Stomach (tissue), 19 donors: ENCODE measurements around the gene PIEZO1. TPM values are rescaled to one million over a fixed set of nuclear protein-coding genes. Genes with fewer than 3 reads are reported as not detected.
A peak's percentile ranks its signal among the peaks of the same experiment; 100 is the strongest.

Experiments
- DNase-seq, 2 donors: peaks; one replicate each; pipeline versions ENCODE4 v3.0.0 to v3.0.0-alpha.2; 2013 to 2019
- H3K27ac ChIP-seq, 5 donors: fragments of 200-600 bp in 4 of 5; sonication (generic) in 4 of 5; one replicate each; pipeline ENCODE4 v1.5.1; 2013 to 2019; ENCODE audit warnings: mild to moderate bottlenecking in 1 of 5, moderate library complexity in 1 of 5
- H3K27me3 ChIP-seq, 3 donors: fragments of 200-600 bp; sonication (generic); one replicate each; pipeline ENCODE4 v1.5.1; 2017 to 2019; ENCODE audit warnings: mixed run types in 1 of 3
- H3K36me3 ChIP-seq, 4 donors: fragments of 200-600 bp; sonication (generic); 1 replicate in 3 of 4; 2 replicates in 1 of 4; pipeline ENCODE4 v1.5.1; 2016 to 2019
- H3K4me1 ChIP-seq, 4 donors: fragments of 200-600 bp; sonication (generic); one replicate each; pipeline ENCODE4 v1.5.1; 2016 to 2019
- H3K4me3 ChIP-seq, 4 donors: fragments of 200-600 bp; sonication (generic) in 3 of 4; one replicate each; pipeline ENCODE4 v1.5.1; 2016 to 2019; ENCODE audit warnings: mild to moderate bottlenecking in 1 of 4
- H3K9me3 ChIP-seq, 4 donors: fragments of 200-600 bp; sonication (generic); one replicate each; pipeline ENCODE4 v1.5.1; 2016 to 2019
- EP300 ChIP-seq: sonication (generic); formaldehyde crosslinking; IDR thresholded peaks from one replicate; pipeline ENCODE4 v1.6.1; 2017; ENCODE audit warnings: antibody characterized with exemption
- POLR2A ChIP-seq, 4 donors: fragments of 450-650 bp; IDR thresholded peaks; one replicate each; pipeline ENCODE4 v1.6.1; 2016; ENCODE audit warnings: antibody characterized with exemption in 4 of 4, control low read depth in 2 of 4, mild to moderate bottlenecking in 1 of 4, moderate library complexity in 1 of 4
- POLR2AphosphoS5 ChIP-seq, 3 donors: sonication (generic); formaldehyde crosslinking; IDR thresholded peaks; one replicate each; pipeline ENCODE4 v1.6.1; 2016; ENCODE audit warnings: antibody characterized with exemption in 3 of 3
- WGBS, 5 donors: extraction: QIAGEN DNeasy Blood & Tissue Kit in 3 of 5; methylation state at CpG; one replicate each; pipeline versions ENCODE4 v1.1.5 to v1.1.7; 2013 to 2018; 5-methylcytosine and 5-hydroxymethylcytosine counted together
- intact Hi-C: fragments of 100-400 bp; cut with DNase I; formaldehyde crosslinking; loops from one replicate; pipeline ENCODE4 v1.15.1; 2023; ENCODE audit warnings: low total_unique reads
- long read RNA-seq, 10 donors: transcript quantifications; one replicate each; lab custom pipeline, GENCODE V29; 2026
- polyA plus RNA-seq, 3 donors: library from polyadenylated mRNA; stranded (reverse); fragments of 200-250 nt; gene quantifications; one replicate each; pipeline ENCODE4 v1.2.3, GENCODE V29; 2013
- total RNA-seq, 5 donors: library from RNA; depleted of rRNA; stranded (reverse); fragments of >200 nt; gene quantifications; one replicate each; pipeline versions ENCODE4 v1.1.0 to v1.2.3, GENCODE V29; 2014 to 2016
- TF ChIP-seq, protein P1 (sequence below), 7 experiments: fragments of 450-650 bp in 4 of 7; fragments of 200-600 bp in 3 of 7; sonication (generic) in 3 of 7; IDR thresholded peaks; one replicate each; pipeline ENCODE4 v1.5.1; 2016 to 2019; ENCODE audit warnings: antibody characterized with exemption in 7 of 7, control low read depth in 2 of 7, mild to moderate bottlenecking in 1 of 7
- donor health status: healthy with polysubstance abuse.
- donor health status: Bipolar disorder and iron deficiency.
- donor health status: healthy.

The PIEZO1 gene, protein sequence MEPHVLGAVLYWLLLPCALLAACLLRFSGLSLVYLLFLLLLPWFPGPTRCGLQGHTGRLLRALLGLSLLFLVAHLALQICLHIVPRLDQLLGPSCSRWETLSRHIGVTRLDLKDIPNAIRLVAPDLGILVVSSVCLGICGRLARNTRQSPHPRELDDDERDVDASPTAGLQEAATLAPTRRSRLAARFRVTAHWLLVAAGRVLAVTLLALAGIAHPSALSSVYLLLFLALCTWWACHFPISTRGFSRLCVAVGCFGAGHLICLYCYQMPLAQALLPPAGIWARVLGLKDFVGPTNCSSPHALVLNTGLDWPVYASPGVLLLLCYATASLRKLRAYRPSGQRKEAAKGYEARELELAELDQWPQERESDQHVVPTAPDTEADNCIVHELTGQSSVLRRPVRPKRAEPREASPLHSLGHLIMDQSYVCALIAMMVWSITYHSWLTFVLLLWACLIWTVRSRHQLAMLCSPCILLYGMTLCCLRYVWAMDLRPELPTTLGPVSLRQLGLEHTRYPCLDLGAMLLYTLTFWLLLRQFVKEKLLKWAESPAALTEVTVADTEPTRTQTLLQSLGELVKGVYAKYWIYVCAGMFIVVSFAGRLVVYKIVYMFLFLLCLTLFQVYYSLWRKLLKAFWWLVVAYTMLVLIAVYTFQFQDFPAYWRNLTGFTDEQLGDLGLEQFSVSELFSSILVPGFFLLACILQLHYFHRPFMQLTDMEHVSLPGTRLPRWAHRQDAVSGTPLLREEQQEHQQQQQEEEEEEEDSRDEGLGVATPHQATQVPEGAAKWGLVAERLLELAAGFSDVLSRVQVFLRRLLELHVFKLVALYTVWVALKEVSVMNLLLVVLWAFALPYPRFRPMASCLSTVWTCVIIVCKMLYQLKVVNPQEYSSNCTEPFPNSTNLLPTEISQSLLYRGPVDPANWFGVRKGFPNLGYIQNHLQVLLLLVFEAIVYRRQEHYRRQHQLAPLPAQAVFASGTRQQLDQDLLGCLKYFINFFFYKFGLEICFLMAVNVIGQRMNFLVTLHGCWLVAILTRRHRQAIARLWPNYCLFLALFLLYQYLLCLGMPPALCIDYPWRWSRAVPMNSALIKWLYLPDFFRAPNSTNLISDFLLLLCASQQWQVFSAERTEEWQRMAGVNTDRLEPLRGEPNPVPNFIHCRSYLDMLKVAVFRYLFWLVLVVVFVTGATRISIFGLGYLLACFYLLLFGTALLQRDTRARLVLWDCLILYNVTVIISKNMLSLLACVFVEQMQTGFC (N-terminal part only)
- 100 to 1,000 TPM in 4 of 5 donors, 10 to 100 TPM in 1; 81.7 to 171 (median 128) TPM for total RNA-seq
- polyA plus RNA-seq: 100 to 1,000 TPM in 1 of 3 donors, 10 to 100 TPM in 2; 43.7 to 153 (median 49.1) TPM
- long read RNA-seq, donor 1, partial matches to known transcripts: 0 of 1 reads
- long read RNA-seq, donor 1, other reads (novel, unspliced or antisense): 0 of 1 reads
- long read RNA-seq, donor 2, full-length matches to known transcripts: 5 of 5 reads
- long read RNA-seq, donor 2, partial matches to known transcripts: 0 of 5 reads
- long read RNA-seq, donor 2, other reads (novel, unspliced or antisense): 0 of 5 reads
- long read RNA-seq, donor 3, partial matches to known transcripts: 0 of 1 reads
- long read RNA-seq, donor 3, other reads (novel, unspliced or antisense): 0 of 1 reads
- long read RNA-seq, donor 4: 0 reads
- long read RNA-seq, donor 5: 0 reads
- long read RNA-seq, donor 6, full-length matches to known transcripts: 3 of 3 reads
- long read RNA-seq, donor 6, partial matches to known transcripts: 0 of 3 reads
- long read RNA-seq, donor 6, other reads (novel, unspliced or antisense): 0 of 3 reads
- long read RNA-seq, donor 7, partial matches to known transcripts: 0 of 4 reads
- long read RNA-seq, donor 7, other reads (novel, unspliced or antisense): 0 of 4 reads
- long read RNA-seq, donor 8, partial matches to known transcripts: 0 of 2 reads
- long read RNA-seq, donor 8, other reads (novel, unspliced or antisense): 0 of 2 reads
- long read RNA-seq, donor 9, partial matches to known transcripts: 0 of 1 reads
- long read RNA-seq, donor 9, other reads (novel, unspliced or antisense): 0 of 1 reads
- long read RNA-seq, donor 10, partial matches to known transcripts: 0 of 3 reads
- long read RNA-seq, donor 10, other reads (novel, unspliced or antisense): 0 of 3 reads

- intact Hi-C loops: loop anchor here (5.0 kb wide), 1 partner anchor 43 kb away; no protein-coding TSS in a partner anchor
- Histone ChIP-seq H3K36me3 (no peaks in the 10 kb centered on the region), H3K27ac (peak within 1 kb of the TSS; percentile 83 to 98 (median 90)), H3K4me3 (peak within 1 kb of the TSS; percentile 70 to 89 (median 80)), H3K9me3 (no peaks in the 10 kb centered on the region), H3K4me1 (peaks cover 40 to 57% (median 47%) of the 10 kb centered on the region in 4 donors), H3K27me3 (peaks cover 0 to 4% (median 0%) of the 10 kb centered on the region in 3 donors)
- TF ChIP-seq POLR2AphosphoS5 (IDR thresholded peaks at IDR 0.05) (peak; percentile 20 to 84 (median 81)), EP300 (no peak), POLR2A (IDR thresholded peaks at IDR 0.05) (no peak)
- TF ChIP-seq, protein P1, sequence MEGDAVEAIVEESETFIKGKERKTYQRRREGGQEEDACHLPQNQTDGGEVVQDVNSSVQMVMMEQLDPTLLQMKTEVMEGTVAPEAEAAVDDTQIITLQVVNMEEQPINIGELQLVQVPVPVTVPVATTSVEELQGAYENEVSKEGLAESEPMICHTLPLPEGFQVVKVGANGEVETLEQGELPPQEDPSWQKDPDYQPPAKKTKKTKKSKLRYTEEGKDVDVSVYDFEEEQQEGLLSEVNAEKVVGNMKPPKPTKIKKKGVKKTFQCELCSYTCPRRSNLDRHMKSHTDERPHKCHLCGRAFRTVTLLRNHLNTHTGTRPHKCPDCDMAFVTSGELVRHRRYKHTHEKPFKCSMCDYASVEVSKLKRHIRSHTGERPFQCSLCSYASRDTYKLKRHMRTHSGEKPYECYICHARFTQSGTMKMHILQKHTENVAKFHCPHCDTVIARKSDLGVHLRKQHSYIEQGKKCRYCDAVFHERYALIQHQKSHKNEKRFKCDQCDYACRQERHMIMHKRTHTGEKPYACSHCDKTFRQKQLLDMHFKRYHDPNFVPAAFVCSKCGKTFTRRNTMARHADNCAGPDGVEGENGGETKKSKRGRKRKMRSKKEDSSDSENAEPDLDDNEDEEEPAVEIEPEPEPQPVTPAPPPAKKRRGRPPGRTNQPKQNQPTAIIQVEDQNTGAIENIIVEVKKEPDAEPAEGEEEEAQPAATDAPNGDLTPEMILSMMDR (IDR thresholded peaks at IDR 0.05): peak in 6 of 7 experiments; percentile 18 to 92 (median 86)
- 4 to 51% (median 5%) methylated on average over 6 to 110 of the region's 110 CpGs for WGBS, 5 donors
- peak; percentile 82 to 91 for DNase-seq
These were observed at the start of gene PIEZO1 for GRCh38 chr16:88785106-88785924. PIEZO1 (minus strand) TSS chr16:88785220; CDS start chr16:88784964, 256 bp downstream.

DNA sequence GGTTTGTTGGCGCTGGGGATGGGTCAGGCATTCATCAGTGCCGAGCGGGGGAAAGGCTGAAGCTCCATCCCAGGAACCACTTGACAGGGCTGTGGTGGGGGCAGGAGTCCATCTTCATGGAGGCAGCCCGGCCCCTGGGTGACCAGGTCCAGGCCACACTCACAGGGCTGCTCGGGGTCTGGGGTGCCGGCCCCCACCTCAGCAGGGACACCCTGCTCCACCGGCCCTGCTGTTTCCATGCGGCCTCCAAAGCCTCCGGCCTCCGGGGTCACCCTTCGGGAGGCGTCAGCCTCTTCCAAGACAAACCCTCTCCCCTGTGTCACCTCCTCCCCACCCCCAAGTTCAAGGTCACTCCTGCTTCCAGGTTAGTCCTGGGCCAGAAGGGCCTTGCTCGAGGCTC is 49.6 kb upstream of the PIEZO1 start:
- H3K4me3 ChIP-seq: no peak overlapping the region
- H3K27ac ChIP-seq: peak overlapping the region in 2 of 5 donors; percentile 17 to 42
- peaks cover 3 to 59% (median 47%) of the 10 kb centered on the region in 4 donors for H3K36me3 ChIP-seq
- intact Hi-C loops: no loop called here
- H3K9me3 ChIP-seq: no peaks in the 10 kb centered on the region
- no peaks in the 10 kb centered on the region for H3K27me3 ChIP-seq
- TF ChIP-seq POLR2A (IDR thresholded peaks at IDR 0.05): no peak
- TF ChIP-seq, protein P1 (IDR thresholded peaks at IDR 0.05): no peak
- 90 to 94% (median 92%) methylated on average over 9 to 13 of the region's 13 CpGs for WGBS, 5 donors
- no peak for DNase-seq
- no peaks in the 10 kb centered on the region for H3K4me1 ChIP-seq

GRCh38 chr16:88833086-88833485 is 48.1 kb upstream of the PIEZO1 start:
- DNase-seq: no peak
- intact Hi-C loops: no loop called here
- H3K4me3 ChIP-seq: no peak overlapping the region
- H3K4me1 ChIP-seq: no peaks in the 10 kb centered on the region
- H3K36me3 ChIP-seq: peaks cover 4 to 57% (median 44%) of the 10 kb centered on the region in 4 donors
- 94 to 98% (median 95%) methylated on average over 13 of the region's 13 CpGs for WGBS, 5 donors
- no peak overlapping the region for H3K27ac ChIP-seq
- H3K27me3 ChIP-seq: no peaks in the 10 kb centered on the region
- TF ChIP-seq POLR2A (IDR thresholded peaks at IDR 0.05) (no peak), EP300 (no peak), POLR2AphosphoS5 (IDR thresholded peaks at IDR 0.05) (no peak)
- TF ChIP-seq, protein P1 (IDR thresholded peaks at IDR 0.05): no peak
- no peaks in the 10 kb centered on the region for H3K9me3 ChIP-seq
